Choroid plexus epithelial cell (primary cell): ENCODE results near the gene ABHD8.

Experiments
- DNase-seq: peaks from one replicate; pipeline ENCODE4 v3.0.0-alpha.2; 2010; ENCODE audit warnings: low read depth
- H3K4me3 ChIP-seq: 2 replicates; pipeline ENCODE4 v1.5.1; 2011; ENCODE audit warnings: low read depth, mild to moderate bottlenecking, control low read depth, low read length, moderate library complexity
- TF ChIP-seq, protein P1 (sequence below): conservative IDR thresholded peaks from 2 replicates; pipeline ENCODE4 v1.5.1; 2011; ENCODE audit warnings: low read depth, mild to moderate bottlenecking, control low read depth, inconsistent platforms, low read length, moderate library complexity

Gene ABHD8

DNA sequence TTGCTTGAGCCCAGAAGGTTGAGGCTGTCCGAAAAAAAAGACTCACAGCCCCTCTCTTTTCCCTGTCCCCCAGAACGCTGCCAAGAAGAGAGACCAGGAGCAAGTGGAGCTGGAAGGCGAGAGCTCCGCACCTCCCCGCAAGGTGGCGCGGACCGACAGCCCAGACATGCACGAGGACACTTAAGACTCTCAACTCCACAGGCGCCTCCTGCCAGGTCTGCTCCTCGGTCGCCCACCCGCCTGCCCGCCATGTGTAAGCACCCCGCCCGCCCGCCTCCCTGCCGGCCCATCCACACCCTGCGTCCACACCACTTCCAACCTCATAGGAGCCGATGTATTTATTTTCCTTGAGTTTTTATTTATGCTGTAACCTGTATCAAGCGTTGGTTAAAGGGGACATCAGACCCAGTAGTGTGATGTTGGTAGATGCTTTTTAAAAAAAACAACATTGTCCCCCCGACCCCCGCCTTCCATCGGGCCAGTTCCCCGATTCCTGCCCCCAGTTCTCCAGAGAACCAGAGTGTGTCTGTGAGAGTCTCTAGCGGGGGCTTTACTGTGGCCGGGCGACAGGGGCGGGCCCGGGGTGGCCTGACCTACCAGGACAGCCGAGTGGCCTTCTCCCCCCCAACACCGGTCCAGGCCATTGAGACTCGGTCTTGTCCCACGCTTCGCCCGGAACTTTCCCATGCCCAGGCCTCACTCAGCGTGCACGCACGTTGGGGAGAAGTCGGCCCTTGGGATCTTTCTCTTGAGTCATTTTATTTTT lies 16.4 kb upstream of the ABHD8 start:
- DNase-seq = no peak
- TF ChIP-seq, protein P1, sequence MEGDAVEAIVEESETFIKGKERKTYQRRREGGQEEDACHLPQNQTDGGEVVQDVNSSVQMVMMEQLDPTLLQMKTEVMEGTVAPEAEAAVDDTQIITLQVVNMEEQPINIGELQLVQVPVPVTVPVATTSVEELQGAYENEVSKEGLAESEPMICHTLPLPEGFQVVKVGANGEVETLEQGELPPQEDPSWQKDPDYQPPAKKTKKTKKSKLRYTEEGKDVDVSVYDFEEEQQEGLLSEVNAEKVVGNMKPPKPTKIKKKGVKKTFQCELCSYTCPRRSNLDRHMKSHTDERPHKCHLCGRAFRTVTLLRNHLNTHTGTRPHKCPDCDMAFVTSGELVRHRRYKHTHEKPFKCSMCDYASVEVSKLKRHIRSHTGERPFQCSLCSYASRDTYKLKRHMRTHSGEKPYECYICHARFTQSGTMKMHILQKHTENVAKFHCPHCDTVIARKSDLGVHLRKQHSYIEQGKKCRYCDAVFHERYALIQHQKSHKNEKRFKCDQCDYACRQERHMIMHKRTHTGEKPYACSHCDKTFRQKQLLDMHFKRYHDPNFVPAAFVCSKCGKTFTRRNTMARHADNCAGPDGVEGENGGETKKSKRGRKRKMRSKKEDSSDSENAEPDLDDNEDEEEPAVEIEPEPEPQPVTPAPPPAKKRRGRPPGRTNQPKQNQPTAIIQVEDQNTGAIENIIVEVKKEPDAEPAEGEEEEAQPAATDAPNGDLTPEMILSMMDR = no peak
- H3K4me3 ChIP-seq = no peak overlapping the region

DNA sequence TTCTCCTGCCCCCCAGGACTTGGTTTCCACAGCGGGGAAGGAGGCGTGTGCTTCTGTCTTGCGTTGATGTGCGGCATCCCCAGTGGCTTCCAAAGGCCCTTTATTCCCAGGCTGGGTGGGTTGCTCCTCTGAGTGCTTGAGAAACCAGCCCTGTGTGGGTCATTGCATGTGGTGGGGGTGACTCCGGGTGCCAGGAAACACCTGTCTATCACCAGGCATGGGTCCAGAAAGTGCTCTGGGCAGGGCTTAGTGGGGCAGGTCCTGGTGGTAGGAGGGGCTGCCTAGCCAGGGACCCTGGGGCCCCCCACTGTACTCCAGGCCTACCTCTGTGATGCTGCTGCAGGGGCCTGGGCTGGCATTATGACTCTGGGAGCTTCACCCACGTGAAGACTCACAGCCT lies 15.7 kb upstream of the ABHD8 start:
- TF ChIP-seq, protein P1 = no peak
- no peak overlapping the region for H3K4me3 ChIP-seq
- DNase-seq = no peak

GRCh38 chr19:17314007-17314593 lies 10.9 kb upstream of the ABHD8 start:
- H3K4me3 ChIP-seq = no peak overlapping the region
- DNase-seq = no peak
- TF ChIP-seq, protein P1 = no peak

GRCh38 chr19:17312189-17313113 lies 9.2 kb upstream of the ABHD8 start:
- DNase-seq = no peak
- TF ChIP-seq, protein P1 = no peak
- peak overlapping the region; percentile 22 for H3K4me3 ChIP-seq

- peak; percentile 87 for DNase-seq
- TF ChIP-seq, protein P1 = no peak
- peak overlapping the region; percentile 22 for H3K4me3 ChIP-seq
Observed at GRCh38 chr19:17311455-17312188, 8.4 kb upstream of the ABHD8 start.

- no peak for DNase-seq
- TF ChIP-seq, protein P1 = no peak
Observed at GRCh38 chr19:17309965-17310461, 6.8 kb upstream of the ABHD8 start.

More at GRCh38 chr19:17309965-17310461, 6.8 kb upstream of the ABHD8 start:
- H3K4me3 ChIP-seq = peak overlapping the region; percentile 73
